ENCODE measurements around the gene LYPD6B. TPM values are rescaled to one million over a fixed set of nuclear protein-coding genes. Genes with fewer than 3 reads are reported as not detected.

LYPD6B gene
- total and polyA plus RNA-seq, 10 of the 15 experiments (the other 5 are each of a cell fraction or from before 2014, with no cell fraction given): 1.0 to 6.6 (median 4.0) TPM

DNA sequence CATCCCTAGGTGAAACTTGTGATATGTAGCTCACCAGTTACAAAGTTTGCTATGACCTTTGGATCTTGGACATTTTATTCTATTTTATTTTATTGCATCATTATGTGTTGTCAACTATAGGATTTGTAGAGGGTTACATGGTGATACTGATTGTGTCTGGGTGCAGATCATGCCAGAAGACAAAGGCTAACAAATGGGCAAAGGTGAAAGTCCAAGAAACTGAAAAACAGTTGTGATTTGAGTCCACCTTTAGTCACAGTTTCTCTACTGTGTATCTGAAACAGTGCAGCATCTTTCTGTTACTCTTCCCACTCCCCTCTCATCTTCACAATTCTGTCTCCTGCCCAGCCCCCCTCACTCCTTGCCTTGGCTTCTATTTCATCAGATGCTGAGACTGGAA lies 180.0 kb downstream of the LYPD6B start:
- BruUV-seq (replicated peaks): no TSS peak
- in situ Hi-C loops (cut with MboI): no loop called here
- H2AFZ ChIP-seq (ENCODE audit: control insufficient read depth, low read depth, low read length): no peak overlapping the region
- H3K4me3 ChIP-seq: no peak overlapping the region
- intact Hi-C loops (cut with micrococcal nuclease; ENCODE audit: unreplicated experiment): no loop called here
- H3K9me3 ChIP-seq (replicated peaks; ENCODE audit: control insufficient read depth, insufficient read depth, low read length): no peaks in the 10 kb centered on the region
- SMC1A ChIA-PET (ENCODE audit: uncharacterized antibody, unreplicated experiment): no interaction called here
- TF ChIP-seq SREBF2 (IDR thresholded peaks at IDR 0.05; ENCODE audit: low read length) (no peak), IKZF1 (conservative IDR thresholded peaks at IDR 0.05) (no peak), SMAD1 (IDR thresholded peaks at IDR 0.05; ENCODE audit: low read depth, partially characterized antibody) (no peak), ESRRA (IDR thresholded peaks at IDR 0.05; ENCODE audit: low read length) (no peak), RCOR1 (conservative IDR thresholded peaks at IDR 0.05; ENCODE audit: low read depth, low read length) (no peak), ZNF274 (IDR thresholded peaks at IDR 0.05; ENCODE audit: insufficient read depth, insufficient read length) (no peak), JUNB (IDR thresholded peaks at IDR 0.05) (no peak), IRF4 (IDR thresholded peaks at IDR 0.05; ENCODE audit: low read depth, low read length) (no peak), RAD51 (IDR thresholded peaks at IDR 0.05) (no peak), MTA2 (IDR thresholded peaks at IDR 0.05; ENCODE audit: low read depth) (no peak), MLLT1 (IDR thresholded peaks at IDR 0.05) (no peak), HDAC2 (IDR thresholded peaks at IDR 0.05) (no peak), SMC3 (IDR thresholded peaks at IDR 0.05; ENCODE audit: borderline replicate concordance, low read length) (no peak), ZNF207 (IDR thresholded peaks at IDR 0.05; ENCODE audit: borderline replicate concordance) (no peak), MEF2B (IDR thresholded peaks at IDR 0.05; ENCODE audit: partially characterized antibody, poor library complexity, severe bottlenecking) (no peak), EGR1 (IDR thresholded peaks at IDR 0.05; ENCODE audit: borderline replicate concordance in 1 of 2, low read depth in 2 of 2, low read length in 2 of 2) (no peak), BMI1 (IDR thresholded peaks at IDR 0.05; ENCODE audit: borderline replicate concordance) (no peak), ZBTB11 (CRISPR knock-in tag; IDR thresholded peaks at IDR 0.05) (no peak)
- TF ChIP-seq, protein P1, sequence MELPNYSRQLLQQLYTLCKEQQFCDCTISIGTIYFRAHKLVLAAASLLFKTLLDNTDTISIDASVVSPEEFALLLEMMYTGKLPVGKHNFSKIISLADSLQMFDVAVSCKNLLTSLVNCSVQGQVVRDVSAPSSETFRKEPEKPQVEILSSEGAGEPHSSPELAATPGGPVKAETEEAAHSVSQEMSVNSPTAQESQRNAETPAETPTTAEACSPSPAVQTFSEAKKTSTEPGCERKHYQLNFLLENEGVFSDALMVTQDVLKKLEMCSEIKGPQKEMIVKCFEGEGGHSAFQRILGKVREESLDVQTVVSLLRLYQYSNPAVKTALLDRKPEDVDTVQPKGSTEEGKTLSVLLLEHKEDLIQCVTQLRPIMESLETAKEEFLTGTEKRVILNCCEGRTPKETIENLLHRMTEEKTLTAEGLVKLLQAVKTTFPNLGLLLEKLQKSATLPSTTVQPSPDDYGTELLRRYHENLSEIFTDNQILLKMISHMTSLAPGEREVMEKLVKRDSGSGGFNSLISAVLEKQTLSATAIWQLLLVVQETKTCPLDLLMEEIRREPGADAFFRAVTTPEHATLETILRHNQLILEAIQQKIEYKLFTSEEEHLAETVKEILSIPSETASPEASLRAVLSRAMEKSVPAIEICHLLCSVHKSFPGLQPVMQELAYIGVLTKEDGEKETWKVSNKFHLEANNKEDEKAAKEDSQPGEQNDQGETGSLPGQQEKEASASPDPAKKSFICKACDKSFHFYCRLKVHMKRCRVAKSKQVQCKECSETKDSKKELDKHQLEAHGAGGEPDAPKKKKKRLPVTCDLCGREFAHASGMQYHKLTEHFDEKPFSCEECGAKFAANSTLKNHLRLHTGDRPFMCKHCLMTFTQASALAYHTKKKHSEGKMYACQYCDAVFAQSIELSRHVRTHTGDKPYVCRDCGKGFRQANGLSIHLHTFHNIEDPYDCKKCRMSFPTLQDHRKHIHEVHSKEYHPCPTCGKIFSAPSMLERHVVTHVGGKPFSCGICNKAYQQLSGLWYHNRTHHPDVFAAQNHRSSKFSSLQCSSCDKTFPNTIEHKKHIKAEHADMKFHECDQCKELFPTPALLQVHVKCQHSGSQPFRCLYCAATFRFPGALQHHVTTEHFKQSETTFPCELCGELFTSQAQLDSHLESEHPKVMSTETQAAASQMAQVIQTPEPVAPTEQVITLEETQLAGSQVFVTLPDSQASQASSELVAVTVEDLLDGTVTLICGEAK (IDR thresholded peaks at IDR 0.05; ENCODE audit: borderline replicate concordance): no peak
- no peaks in the 10 kb centered on the region for H3K79me2 ChIP-seq (ENCODE audit: control insufficient read depth, insufficient read depth, low read length)
- no peaks in the 10 kb centered on the region for H3K4me1 ChIP-seq (ENCODE audit: control insufficient read depth, insufficient read depth, low read length)
- RAD21 ChIA-PET (ENCODE audit: unreplicated experiment): no interaction called here
- ATAC-seq (peak; percentile 42; the same call in 2 of the 3 replicates), FAIRE-seq (no peak), DNase-seq (ENCODE audit: low read depth, low spot score) (no peak)
- no peak overlapping the region for H3K4me2 ChIP-seq (ENCODE audit: control insufficient read depth, insufficient read depth)
- H3K27ac ChIP-seq (ENCODE audit: control insufficient read depth, insufficient read depth): no peak overlapping the region
- no peaks in the 10 kb centered on the region for H3K36me3 ChIP-seq (ENCODE audit: control insufficient read depth in 2 of 2, insufficient read depth in 2 of 2, low read length in 1 of 2)
- H3K9ac ChIP-seq (ENCODE audit: control insufficient read depth, insufficient read depth, low read length): no peak overlapping the region
- 0 out of 4 replicates have a peak, but pooled peaks cover 0 to 3% of the 10 kb centered on the region in 2 experiments for H3K27me3 ChIP-seq (replicated peaks in 1 of 2; ENCODE audit: control insufficient read depth in 2 of 2, insufficient read depth in 2 of 2, low read length in 1 of 2)
- CTCF ChIA-PET: no interaction called here
- no peaks in the 10 kb centered on the region for H4K20me1 ChIP-seq (ENCODE audit: control insufficient read depth, insufficient read depth)
- POLR2A ChIA-PET: no interaction called here
